Uterus (tissue), 4 donors: ENCODE results near the gene CDK19. TPM values are rescaled to one million over a fixed set of nuclear protein-coding genes. Genes with fewer than 3 reads are reported as not detected.
"Not testable (repeated sequence)": the region's sequence is repeated elsewhere in the genome, so short reads cannot be mapped to it uniquely, and the experiment has no call there.

Experiments used
- DNase-seq, 2 donors: peaks; one replicate each; pipeline ENCODE4 v3.0.0-alpha.2; 2019 to 2020
- H3K27ac ChIP-seq, 2 donors: fragments of 200-600 bp; sonication (generic); 1 replicate in 1 of 2; 2 replicates in 1 of 2; pipeline ENCODE4 v1.5.1; 2016 to 2018
- H3K27me3 ChIP-seq, 2 donors: fragments of 200-600 bp; sonication (generic); one replicate each; pipeline ENCODE4 v1.5.1; 2018 to 2019; ENCODE audit warnings: control low read depth in 1 of 2
- H3K36me3 ChIP-seq, 2 donors: fragments of 200-600 bp; sonication (generic); one replicate each; pipeline ENCODE4 v1.5.1; 2019; ENCODE audit warnings: control low read depth in 1 of 2
- H3K4me1 ChIP-seq, 2 donors: fragments of 200-600 bp; sonication (generic); one replicate each; pipeline ENCODE4 v1.5.1; 2018 to 2019; ENCODE audit warnings: control low read depth in 1 of 2
- H3K4me3 ChIP-seq, 2 donors: fragments of 200-600 bp; sonication (generic); 1 replicate in 1 of 2; 2 replicates in 1 of 2; pipeline ENCODE4 v1.5.1; 2018 to 2019; ENCODE audit warnings: mild to moderate bottlenecking in 1 of 2
- H3K9me3 ChIP-seq, 2 donors: fragments of 200-600 bp; sonication (generic); one replicate each; pipeline ENCODE4 v1.5.1; 2019; ENCODE audit warnings: control low read depth in 1 of 2
- CTCF ChIP-seq, 4 experiments: fragments of 200-600 bp in 2 of 4; fragments of 450-650 bp in 2 of 4; sonication (generic) in 2 of 4; IDR thresholded peaks; one replicate each; pipeline ENCODE4 v1.5.1; 2016 to 2019; ENCODE audit warnings: antibody characterized with exemption in 4 of 4, mild to moderate bottlenecking in 2 of 4, moderate library complexity in 1 of 4
- POLR2A ChIP-seq, 2 donors: fragments of 450-650 bp; IDR thresholded peaks; one replicate each; pipeline ENCODE4 v1.6.1; 2016; ENCODE audit warnings: antibody characterized with exemption in 2 of 2, mild to moderate bottlenecking in 1 of 2, moderate library complexity in 1 of 2
- intact Hi-C: fragments of 100-400 bp; cut with DNase I; formaldehyde crosslinking; loops from one replicate; pipeline ENCODE4 v1.15.1; 2023; ENCODE audit warnings: low total_unique reads
- total RNA-seq, 4 donors: library from RNA; depleted of rRNA in 3 of 4; stranded (reverse); fragments of >200 nt in 3 of 4; gene quantifications; one replicate each; pipeline versions ENCODE4 v1.1.0 to v1.2.4, GENCODE V29; 2014 to 2023
- donor health status: DM: yes; HTN: yes; CAD: no.

Gene CDK19
- total RNA-seq, 4 donors from 2014 or later: 1.0 to 34.3 (median 12.9) TPM

GRCh38 chr6:110841266-110841665, 26.0 kb upstream of the CDK19 start:
- intact Hi-C loops: no loop called here
- H3K4me1 ChIP-seq: no peaks in the 10 kb centered on the region
- H3K9me3 ChIP-seq: no peaks in the 10 kb centered on the region
- no peak overlapping the region for H3K27ac ChIP-seq
- TF ChIP-seq POLR2A (IDR thresholded peaks at IDR 0.05) (no peak), CTCF (IDR thresholded peaks at IDR 0.05) (no peak)
- H3K27me3 ChIP-seq: no peaks in the 10 kb centered on the region
- no peaks in the 10 kb centered on the region for H3K36me3 ChIP-seq
- no peak overlapping the region for H3K4me3 ChIP-seq
- no peak for DNase-seq

- H3K36me3 ChIP-seq, H3K27ac ChIP-seq, H3K27me3 ChIP-seq, intact Hi-C loops, H3K4me3 ChIP-seq, H3K9me3 ChIP-seq, H3K4me1 ChIP-seq, DNase-seq: not testable (repeated sequence)
These were observed 20.5 kb upstream of the CDK19 start for GRCh38 chr6:110835751-110836150.

GRCh38 chr6:110833831-110834230, 18.6 kb upstream of the CDK19 start:
- DNase-seq: no peak
- H3K9me3 ChIP-seq: no peaks in the 10 kb centered on the region
- no peaks in the 10 kb centered on the region for H3K27me3 ChIP-seq
- no peak overlapping the region for H3K4me3 ChIP-seq
- TF ChIP-seq CTCF (IDR thresholded peaks at IDR 0.05) (no peak), POLR2A (IDR thresholded peaks at IDR 0.05) (no peak)
- no peaks in the 10 kb centered on the region for H3K36me3 ChIP-seq
- no peak overlapping the region for H3K27ac ChIP-seq
- no peaks in the 10 kb centered on the region for H3K4me1 ChIP-seq
- intact Hi-C loops: no loop called here

GRCh38 chr6:110831405-110831804, 16.1 kb upstream of the CDK19 start:
- Histone ChIP-seq H3K27me3 (no peaks in the 10 kb centered on the region), H3K4me1 (no peaks in the 10 kb centered on the region), H3K9me3 (no peaks in the 10 kb centered on the region), H3K36me3 (no peaks in the 10 kb centered on the region), H3K4me3 (no peak overlapping the region), H3K27ac (no peak overlapping the region)
- TF ChIP-seq CTCF (IDR thresholded peaks at IDR 0.05) (no peak), POLR2A (IDR thresholded peaks at IDR 0.05) (no peak)
- intact Hi-C loops: no loop called here
- DNase-seq: no peak

GRCh38 chr6:110828396-110828795, 13.1 kb upstream of the CDK19 start:
- TF ChIP-seq CTCF (IDR thresholded peaks at IDR 0.05): no peak
- no peak for TF ChIP-seq POLR2A (IDR thresholded peaks at IDR 0.05)
- no peaks in the 10 kb centered on the region for H3K4me1 ChIP-seq
- no peaks in the 10 kb centered on the region for H3K27me3 ChIP-seq
- DNase-seq: no peak
- no peak overlapping the region for H3K4me3 ChIP-seq
- intact Hi-C loops: no loop called here
- H3K9me3 ChIP-seq: no peaks in the 10 kb centered on the region
- H3K27ac ChIP-seq: no peak overlapping the region
- no peaks in the 10 kb centered on the region for H3K36me3 ChIP-seq
